ENCODE measurements around the gene ELP5. TPM values are rescaled to one million over a fixed set of nuclear protein-coding genes. Genes with fewer than 3 reads are reported as not detected.

ELP5 gene
- total RNA-seq, 1 donor from 2014 or later, result 72.7 TPM

DNA sequence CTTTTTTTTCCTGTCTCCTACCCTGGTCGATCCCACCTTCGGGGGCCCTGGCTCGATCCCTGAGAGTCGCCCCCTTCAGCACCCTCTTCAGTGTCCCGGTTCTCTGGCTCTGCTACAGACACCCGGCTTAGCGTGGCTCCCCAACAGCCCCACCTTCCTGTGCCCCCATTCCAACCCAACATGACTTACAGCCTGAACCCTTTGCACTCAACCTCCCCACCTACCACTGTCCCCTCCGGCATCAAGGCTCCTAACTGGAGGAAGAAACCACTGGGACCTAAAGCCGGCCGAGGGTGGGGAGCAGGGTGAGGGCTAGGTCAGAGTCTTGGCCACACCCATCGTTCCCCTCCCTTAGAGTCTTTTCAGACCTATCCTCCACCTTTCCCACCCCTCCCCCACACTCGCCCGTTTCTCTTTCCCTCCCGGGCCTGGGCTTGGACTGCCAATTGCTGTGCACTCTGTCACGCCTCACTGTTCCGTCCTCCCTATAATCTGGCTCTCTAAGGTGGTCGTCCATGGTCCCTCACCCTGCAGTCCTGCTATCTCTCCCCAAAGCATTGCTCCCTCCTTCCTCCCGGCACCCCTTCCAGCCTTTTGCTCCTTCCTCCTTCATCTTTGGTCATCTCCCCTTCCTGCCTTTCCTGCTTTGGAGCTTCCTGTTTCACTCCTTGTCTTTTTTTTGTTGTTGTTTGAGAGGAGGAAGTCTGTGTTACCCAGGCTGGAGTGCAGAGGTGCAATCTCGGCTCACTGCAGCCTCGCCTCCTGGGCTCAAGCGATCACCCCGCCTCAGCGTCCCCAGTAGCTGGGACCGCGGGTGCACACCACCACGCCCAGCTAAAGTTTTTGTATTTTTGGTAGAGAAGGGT is 11.2 kb downstream of the ELP5 start:
- intact Hi-C loops (cut with DNase I), result no loop called here
- DNase-seq (ENCODE audit: missing footprints) (no peak), ATAC-seq (peak; percentile 15)

DNA sequence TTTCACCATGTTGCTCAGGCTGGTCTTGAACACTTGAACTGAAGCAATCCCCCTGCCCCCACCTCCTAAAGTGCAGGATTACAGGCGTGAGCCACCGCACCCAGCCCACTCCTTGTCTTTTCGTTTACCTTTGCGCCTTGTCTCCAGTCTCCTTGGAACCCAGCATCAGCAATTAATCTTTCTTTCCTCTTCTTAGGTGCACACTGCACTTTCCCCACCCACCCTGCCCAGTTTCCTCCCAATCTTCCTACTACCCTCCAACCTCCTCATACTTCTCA is 11.7 kb downstream of the ELP5 start:
- intact Hi-C loops (cut with DNase I), result no loop called here
- ATAC-seq, result no peak
- DNase-seq (ENCODE audit: missing footprints), result no peak

GRCh38 chr17:7266784-7267183 is 14.8 kb downstream of the ELP5 start:
- DNase-seq (ENCODE audit: missing footprints) (no peak), ATAC-seq (no peak)
- intact Hi-C loops (cut with DNase I), result no loop called here

DNA sequence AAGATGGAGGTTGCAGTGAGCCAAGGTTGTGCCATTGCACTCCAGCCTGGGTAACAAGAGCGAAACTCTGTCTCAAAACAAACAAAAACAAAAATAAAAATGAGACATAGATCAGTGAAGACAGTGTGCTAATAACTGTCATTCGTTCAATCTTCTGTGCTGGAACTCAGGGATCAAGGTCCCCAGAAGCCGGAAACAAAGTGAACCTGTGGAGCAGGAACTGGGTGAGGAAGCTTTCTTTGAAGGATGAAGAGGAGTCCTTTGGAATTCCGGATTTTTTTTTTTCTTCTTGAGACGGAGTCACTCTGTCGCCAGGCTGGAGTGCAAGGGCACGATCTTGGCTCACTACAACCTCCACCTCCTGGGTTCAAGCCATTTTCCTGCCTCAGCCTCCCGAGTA is 27.4 kb downstream of the ELP5 start:
- DNase-seq (ENCODE audit: missing footprints), result no peak
- ATAC-seq, result no peak
- intact Hi-C loops (cut with DNase I), result no loop called here

- intact Hi-C loops (cut with DNase I), result loop anchor here (1.0 to 2.0 kb wide), 4 partner anchors 16 to 66 kb away; partner anchors contain the start of genes ELP5 and GABARAP
- ATAC-seq (peak; percentile 68), DNase-seq (ENCODE audit: missing footprints) (peak; percentile 87)
Measured at GRCh38 chr17:7280519-7281073, 28.6 kb downstream of the ELP5 start.

DNA sequence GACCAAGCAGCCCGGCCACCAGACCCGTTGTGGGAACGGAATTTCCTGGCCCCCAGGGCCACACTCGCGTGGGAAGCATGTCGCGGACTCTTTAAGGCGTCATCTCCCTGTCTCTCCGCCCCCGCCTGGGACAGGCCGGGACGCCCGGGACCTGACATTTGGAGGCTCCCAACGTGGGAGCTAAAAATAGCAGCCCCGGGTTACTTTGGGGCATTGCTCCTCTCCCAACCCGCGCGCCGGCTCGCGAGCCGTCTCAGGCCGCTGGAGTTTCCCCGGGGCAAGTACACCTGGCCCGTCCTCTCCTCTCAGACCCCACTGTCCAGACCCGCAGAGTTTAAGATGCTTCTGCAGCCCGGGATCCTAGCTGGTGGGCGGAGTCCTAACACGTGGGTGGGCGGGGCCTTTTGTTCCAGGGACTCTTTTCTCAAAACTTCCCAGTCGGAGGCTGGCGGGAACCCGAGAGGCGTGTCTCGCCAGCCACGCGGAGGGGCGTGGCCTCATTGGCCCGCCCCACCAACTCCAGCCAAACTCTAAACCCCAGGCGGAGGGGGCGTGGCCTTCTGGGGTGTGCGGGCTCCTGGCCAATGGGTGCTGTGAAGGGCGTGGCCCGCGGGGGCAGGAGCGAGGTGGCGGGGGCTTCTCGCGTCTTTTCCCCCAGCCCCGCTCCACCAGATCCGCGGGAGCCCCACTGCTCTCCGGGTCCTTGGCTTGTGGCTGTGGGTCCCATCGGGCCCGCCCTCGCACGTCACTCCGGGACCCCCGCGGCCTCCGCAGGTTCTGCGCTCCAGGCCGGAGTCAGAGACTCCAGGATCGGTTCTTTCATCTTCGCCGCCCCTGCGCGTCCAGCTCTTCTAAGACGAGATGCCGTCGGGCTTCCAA is 29.3 kb downstream of the ELP5 start, which contains the start of gene SLC2A4:
SLC2A4 (plus strand) TSS at position 645 of the 879 bp plus-strand sequence; CDS start at position 862, 217 bp downstream.
- peak; percentile 84 for ATAC-seq
- peak; percentile 97 for DNase-seq (ENCODE audit: missing footprints)
- intact Hi-C loops (cut with DNase I), result loop anchor here (1.0 to 2.0 kb wide), 3 partner anchors 29 to 65 kb away; partner anchors contain the start of genes ELP5 and GABARAP

DNA sequence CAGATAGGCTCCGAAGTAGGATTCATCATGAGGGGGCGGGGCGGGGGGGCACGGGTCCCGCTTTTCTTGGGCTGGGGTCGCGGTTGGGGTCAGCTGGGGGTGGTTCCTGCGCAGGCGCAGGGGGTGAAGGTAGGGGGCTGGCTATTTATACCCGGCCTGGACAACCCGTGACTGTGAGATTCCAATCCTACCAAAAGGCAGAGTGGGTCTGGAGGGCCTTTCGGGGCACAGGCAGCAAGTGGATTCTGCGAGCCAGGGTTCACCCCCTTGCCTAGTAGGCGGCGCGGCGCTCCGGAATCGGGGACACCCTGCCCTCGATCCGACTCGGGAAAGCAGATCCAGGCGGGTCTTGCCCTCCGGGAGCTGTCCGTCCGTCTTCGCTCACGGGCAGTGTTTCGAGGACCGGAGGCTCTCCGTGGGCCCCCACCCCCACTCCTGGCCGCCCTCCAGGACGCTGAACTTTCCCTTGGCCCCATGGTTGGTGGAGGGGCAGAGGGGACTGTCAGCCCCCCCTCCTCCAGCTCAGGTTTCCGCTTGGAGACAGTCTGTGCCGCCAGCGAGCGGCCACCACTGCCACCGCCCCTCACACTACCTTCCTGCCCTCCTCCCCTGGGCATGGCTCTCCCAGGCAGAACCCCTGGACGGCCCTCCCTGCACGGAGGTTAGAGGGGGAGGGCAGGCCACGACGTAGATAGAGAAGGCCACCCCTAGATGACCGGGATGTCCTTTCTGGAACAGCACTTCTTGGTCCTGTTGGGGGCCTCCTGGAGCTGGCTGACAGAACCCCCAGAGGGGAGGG is 30.1 kb downstream of the ELP5 start:
- ATAC-seq, result peak; percentile 67
- intact Hi-C loops (cut with DNase I), result loop anchor here (1.0 to 2.0 kb wide), 4 partner anchors 10 to 65 kb away; partner anchors contain the start of genes ELP5 and GABARAP
- DNase-seq (ENCODE audit: missing footprints), result peak; percentile 83

GRCh38 chr17:7282752-7283321 is 30.8 kb downstream of the ELP5 start:
- DNase-seq (ENCODE audit: missing footprints) (no peak), ATAC-seq (no peak)
- intact Hi-C loops (cut with DNase I), result loop anchor here (1.0 kb wide), 1 partner anchor 9 kb away; no protein-coding TSS in a partner anchor

GRCh38 chr17:7283471-7284216 is 31.6 kb downstream of the ELP5 start:
- ATAC-seq (no peak), DNase-seq (ENCODE audit: missing footprints) (no peak)
- intact Hi-C loops (cut with DNase I), result no loop called here

GRCh38 chr17:7284911-7285310 is 32.9 kb downstream of the ELP5 start:
- ATAC-seq, result no peak
- no peak for DNase-seq (ENCODE audit: missing footprints)
- intact Hi-C loops (cut with DNase I), result no loop called here

GRCh38 chr17:7285679-7286078 is 33.7 kb downstream of the ELP5 start:
- intact Hi-C loops (cut with DNase I), result no loop called here
- ATAC-seq, result no peak
- no peak for DNase-seq (ENCODE audit: missing footprints)

DNA sequence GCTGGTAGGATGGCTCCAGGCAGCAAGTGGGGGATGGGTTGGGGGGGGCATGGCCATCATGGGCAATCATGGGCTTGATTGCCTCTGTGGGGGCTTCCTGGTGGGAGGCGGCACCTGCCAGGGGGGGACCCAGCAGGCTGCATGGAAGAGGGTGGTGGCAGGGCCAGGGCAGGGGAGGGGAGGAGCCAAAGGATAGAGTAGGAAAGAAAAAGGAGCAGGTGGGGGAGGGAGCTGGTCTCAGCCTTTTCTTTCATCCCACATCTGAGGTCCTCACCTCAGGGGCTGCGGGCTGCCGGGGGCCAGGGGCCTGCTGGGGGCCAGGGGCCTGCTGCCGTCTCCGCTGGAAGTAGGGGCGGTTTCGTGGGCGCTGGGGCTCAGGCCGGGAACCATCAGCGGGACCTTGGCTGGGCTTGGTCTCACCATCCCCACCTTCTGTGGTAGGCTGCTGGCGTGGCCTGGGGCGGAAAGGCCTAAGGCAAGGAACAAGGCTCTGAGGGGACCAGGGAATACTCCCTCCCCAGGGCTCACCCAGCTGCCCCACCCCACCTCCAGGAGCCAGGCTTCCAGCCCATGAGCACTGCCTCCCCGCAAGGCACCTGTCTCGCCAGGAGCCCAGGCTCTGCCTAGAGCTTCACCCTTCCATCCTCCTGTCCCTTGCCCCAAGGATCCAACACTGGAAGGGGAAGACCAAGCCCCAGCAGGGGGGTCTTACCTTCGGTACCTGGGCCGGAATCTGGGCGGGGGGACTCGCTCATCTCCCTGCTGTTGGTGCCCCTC is 37.4 kb downstream of the ELP5 start:
- intact Hi-C loops (cut with DNase I), result no loop called here
- ATAC-seq (peak; percentile 23), DNase-seq (ENCODE audit: missing footprints) (no peak)

DNA sequence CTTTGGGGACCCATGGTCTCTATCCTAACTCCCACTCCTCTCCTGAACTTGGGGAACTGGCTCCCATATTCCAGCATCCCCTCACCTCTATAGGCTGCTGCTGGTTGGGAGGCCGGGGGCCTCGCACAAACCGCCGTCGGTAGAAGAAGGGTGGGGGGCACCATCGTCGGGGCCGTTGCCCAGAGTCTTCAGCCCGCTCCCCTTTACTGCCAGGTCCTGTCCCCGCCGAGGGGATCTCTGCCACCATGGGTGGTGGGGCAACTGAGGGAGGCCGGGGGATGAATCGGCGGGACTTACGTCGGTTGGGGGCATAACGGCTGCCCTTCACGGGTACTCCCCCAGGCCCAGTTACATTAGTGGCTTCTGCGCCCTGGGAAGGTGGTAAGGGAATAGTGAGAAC is 38.2 kb downstream of the ELP5 start:
- no peak for DNase-seq (ENCODE audit: missing footprints)
- peak; percentile 2 for ATAC-seq
- intact Hi-C loops (cut with DNase I), result no loop called here

DNA sequence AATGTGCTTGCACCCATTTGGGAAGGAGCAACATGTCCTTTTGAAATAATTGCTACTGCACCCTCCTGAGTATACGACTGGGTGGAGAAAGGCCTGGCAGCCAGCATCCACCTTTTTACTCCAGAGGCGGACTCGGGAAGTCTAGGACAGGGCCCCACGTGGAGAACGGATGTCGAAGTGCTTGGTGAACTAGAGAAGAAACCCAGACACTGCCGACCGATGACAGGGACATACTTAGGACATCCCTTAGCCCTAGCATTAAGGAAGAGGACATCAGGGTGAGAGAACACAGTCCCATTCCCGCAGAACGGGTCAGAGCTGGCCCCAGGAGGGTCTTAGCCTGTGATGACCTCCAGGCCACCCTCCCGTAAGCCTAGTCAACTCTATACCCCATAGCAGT is 38.7 kb downstream of the ELP5 start:
- ATAC-seq, result no peak
- intact Hi-C loops (cut with DNase I), result no loop called here
- DNase-seq (ENCODE audit: missing footprints), result no peak

- intact Hi-C loops (cut with DNase I), result loop anchor here (1.0 kb wide), 1 partner anchor 10 kb away; no protein-coding TSS in a partner anchor
- DNase-seq (ENCODE audit: missing footprints) (no peak), ATAC-seq (no peak)
Measured at GRCh38 chr17:7292194-7292593, 40.2 kb downstream of the ELP5 start.

DNA sequence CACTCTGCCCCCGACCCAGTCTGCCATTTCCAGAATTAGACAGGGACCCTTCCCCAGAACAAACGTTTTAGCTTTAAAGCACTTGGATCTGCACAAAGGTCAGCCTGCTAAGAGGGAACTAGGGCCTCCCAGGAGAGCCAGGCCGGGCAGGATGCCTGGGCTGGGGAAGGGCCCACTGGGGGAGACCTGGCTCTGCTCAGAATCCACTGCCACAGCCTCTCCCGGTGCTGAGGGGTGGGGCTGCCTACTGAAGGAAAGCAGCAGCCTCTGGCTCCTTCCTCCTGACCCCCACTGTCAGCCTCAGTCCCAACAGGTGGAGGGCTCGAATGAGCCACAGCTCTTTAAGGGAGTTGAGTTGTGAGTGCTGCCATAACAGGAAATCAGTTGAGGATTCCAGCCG is 40.7 kb downstream of the ELP5 start:
- ATAC-seq (no peak), DNase-seq (ENCODE audit: missing footprints) (no peak)
- intact Hi-C loops (cut with DNase I), result loop anchor here (1.0 kb wide), 1 partner anchor 10 kb away; no protein-coding TSS in a partner anchor

- ATAC-seq, result no peak
- intact Hi-C loops (cut with DNase I), result no loop called here
Measured at GRCh38 chr17:7293159-7293558, 41.1 kb downstream of the ELP5 start.

More at GRCh38 chr17:7293159-7293558, 41.1 kb downstream of the ELP5 start:
- DNase-seq (ENCODE audit: missing footprints), result no peak

Data from Right ventricle myocardium inferior (tissue), 1 donor.